Type B pancreatic cell (in vitro differentiated cells): Measurements from ENCODE around the gene CORO7. TPM values are rescaled to one million over a fixed set of nuclear protein-coding genes. Genes with fewer than 3 reads are reported as not detected.

Experiments
- DNase-seq: peaks from one replicate; pipeline ENCODE4 v3.0.0; 2021; ENCODE audit warnings: mixed read lengths; ENCODE audit not compliant: unreplicated experiment; ENCODE audit errors: extremely low spot score
- H3K27ac Mint-ChIP-seq: 2 replicates; pipeline ENCODE4 v1.8.0; 2021; ENCODE audit warnings: mild to moderate bottlenecking, mixed read lengths
- H3K27me3 Mint-ChIP-seq: 2 replicates; pipeline ENCODE4 v1.8.0; 2021; ENCODE audit warnings: mixed read lengths
- H3K36me3 Mint-ChIP-seq: 2 replicates; pipeline ENCODE4 v1.8.0; 2021; ENCODE audit warnings: mixed read lengths
- H3K4me1 Mint-ChIP-seq: one replicate; pipeline ENCODE4 v1.8.0; 2021; ENCODE audit warnings: mixed read lengths; ENCODE audit not compliant: unreplicated experiment
- H3K4me3 Mint-ChIP-seq: 2 replicates; pipeline ENCODE4 v1.8.0; 2021; ENCODE audit warnings: mild to moderate bottlenecking, mixed read lengths
- H3K9me3 Mint-ChIP-seq: 2 replicates; pipeline ENCODE4 v1.8.0; 2021; ENCODE audit warnings: mixed read lengths
- CTCF ChIP-seq: fragments of 200-600 bp; sonication (generic); conservative IDR thresholded peaks from 2 replicates; pipeline ENCODE4 v1.5.0; 2021; ENCODE audit warnings: antibody characterized with exemption, mild to moderate bottlenecking
- total RNA-seq: library from RNA; stranded (reverse); gene quantifications from 2 replicates; pipeline ENCODE4 v1.2.1, GENCODE V29; 2021; ENCODE audit warnings: low replicate concordance

The CORO7 gene
- total RNA-seq, 1 donor from 2014 or later = 32.3 TPM

- H3K4me1 Mint-ChIP-seq = peaks cover 17% of the 10 kb centered on the region
- H3K27ac Mint-ChIP-seq = no peak overlapping the region
- H3K9me3 Mint-ChIP-seq = no peaks in the 10 kb centered on the region
- no peaks in the 10 kb centered on the region for H3K36me3 Mint-ChIP-seq
- peaks cover 3% of the 10 kb centered on the region for H3K27me3 Mint-ChIP-seq
- H3K4me3 Mint-ChIP-seq = no peak overlapping the region
- DNase-seq = no peak
- TF ChIP-seq CTCF = no peak
Measured at GRCh38 chr16:4412854-4413253, 3.5 kb downstream of the CORO7 start.

GRCh38 chr16:4412159-4412558 lies 4.2 kb downstream of the CORO7 start:
- Mint-ChIP-seq H3K27me3 (peaks cover 3% of the 10 kb centered on the region), H3K9me3 (no peaks in the 10 kb centered on the region), H3K4me1 (peaks cover 17% of the 10 kb centered on the region), H3K27ac (no peak overlapping the region), H3K4me3 (no peak overlapping the region), H3K36me3 (no peaks in the 10 kb centered on the region)
- DNase-seq = no peak
- TF ChIP-seq CTCF = no peak

GRCh38 chr16:4411684-4412083 lies 4.7 kb downstream of the CORO7 start:
- H3K27ac Mint-ChIP-seq = no peak overlapping the region
- H3K36me3 Mint-ChIP-seq = no peaks in the 10 kb centered on the region
- DNase-seq = no peak
- no peaks in the 10 kb centered on the region for H3K9me3 Mint-ChIP-seq
- peaks cover 3% of the 10 kb centered on the region for H3K27me3 Mint-ChIP-seq
- H3K4me1 Mint-ChIP-seq = peaks cover 17% of the 10 kb centered on the region
- no peak overlapping the region for H3K4me3 Mint-ChIP-seq
- TF ChIP-seq CTCF = no peak

- no peak for TF ChIP-seq CTCF
- Mint-ChIP-seq H3K27ac (peak overlapping the region; percentile 16), H3K4me1 (peaks cover 15% of the 10 kb centered on the region), H3K4me3 (peak overlapping the region; percentile 73), H3K36me3 (no peaks in the 10 kb centered on the region), H3K27me3 (peaks cover 2% of the 10 kb centered on the region), H3K9me3 (no peaks in the 10 kb centered on the region)
- DNase-seq = no peak
Measured at GRCh38 chr16:4410335-4411075, 5.9 kb downstream of the CORO7 start.

GRCh38 chr16:4409081-4409932 lies 7.1 kb downstream of the CORO7 start:
- no peak for DNase-seq
- TF ChIP-seq CTCF = no peak
- H3K27me3 Mint-ChIP-seq = no peaks in the 10 kb centered on the region
- H3K9me3 Mint-ChIP-seq = no peaks in the 10 kb centered on the region
- H3K27ac Mint-ChIP-seq = no peak overlapping the region
- no peaks in the 10 kb centered on the region for H3K36me3 Mint-ChIP-seq
- H3K4me1 Mint-ChIP-seq = peaks cover 11% of the 10 kb centered on the region
- H3K4me3 Mint-ChIP-seq = no peak overlapping the region
